Endothelial cell of umbilical vein (primary cell): Measurements from ENCODE around the gene CPT2. TPM values are rescaled to one million over a fixed set of nuclear protein-coding genes. Genes with fewer than 3 reads are reported as not detected.

Experiments
- BruUV-seq: library from RNA; stranded (reverse); fragments of 400-500 nt; replicated peaks from 2 replicates; lab custom pipeline; 2021; lab: Mats Ljungman, UMichigan
- CTCF ChIA-PET: fragments of 300-600, 350-600 bp; sonication (Branson Sonifier 250); formaldehyde crosslinking; loops from one replicate; lab custom pipeline; 2021; ENCODE audit warnings: antibody characterized with exemption, inconsistent platforms; lab: Charles Lee
- POLR2A ChIA-PET: fragments of 300-600, 350-600 bp; sonication (Branson Sonifier 250); formaldehyde crosslinking; loops from one replicate; lab custom pipeline; 2021; ENCODE audit warnings: antibody characterized with exemption, inconsistent platforms; lab: Charles Lee
- DNase-seq: peaks from one replicate; pipeline ENCODE4 v3.0.0-alpha.2; 2011; ENCODE audit warnings: low read depth, low spot score
- FAIRE-seq: peaks from 2 replicates; lab custom pipeline; 2011; peaks lifted over from hg19 to GRCh38; lab: Jason Lieb, UNC
- H2AFZ ChIP-seq: 2 replicates; pipeline ENCODE4 v1.6.0; 2012; ENCODE audit warnings: low read depth, low read length, control low read depth, inconsistent platforms
- H3K27ac ChIP-seq: 2 replicates; pipeline ENCODE4 v1.5.1; 2011; ENCODE audit warnings: low read depth, mild to moderate bottlenecking, control low read depth, low read length, moderate library complexity; ENCODE audit not compliant: insufficient read depth
- H3K27me3 ChIP-seq, 2 experiments: 2 replicates each; pipeline versions ENCODE4 v1.6.0 to v1.6.1; 2011; ENCODE audit warnings: low read length in 2 of 2, mixed read lengths in 1 of 2; ENCODE audit not compliant: control insufficient read depth in 2 of 2, insufficient read depth in 2 of 2
- H3K36me3 ChIP-seq, 2 experiments: 2 replicates in 1 of 2; 3 replicates in 1 of 2; pipeline ENCODE4 v1.5.1; 2011; ENCODE audit warnings: low read length in 2 of 2, mild to moderate bottlenecking in 1 of 2, moderate library complexity in 1 of 2; ENCODE audit not compliant: control insufficient read depth in 2 of 2, insufficient read depth in 2 of 2; ENCODE audit errors: extremely low read depth in 1 of 2
- H3K4me1 ChIP-seq: 3 replicates; pipeline ENCODE4 v1.5.1; 2011; ENCODE audit warnings: mild to moderate bottlenecking, low read length; ENCODE audit not compliant: control insufficient read depth, insufficient read depth; ENCODE audit errors: extremely low read depth
- H3K4me2 ChIP-seq: 2 replicates; pipeline ENCODE4 v1.6.1; 2011; ENCODE audit warnings: low read length, control low read depth, mixed read lengths; ENCODE audit not compliant: insufficient read depth
- H3K4me3 ChIP-seq, 3 experiments: fragments of 200-600 bp in 1 of 3; sonication (generic), shearing (Covaris generic) in 1 of 3; replicated peaks in 1 of 3; 2 replicates each; pipeline ENCODE4 v1.5.1; 2011 to 2016; ENCODE audit warnings: control low read depth in 3 of 3, low read length in 3 of 3, mild to moderate bottlenecking in 2 of 3, inconsistent platforms in 1 of 3, low read depth in 1 of 3, moderate library complexity in 1 of 3; ENCODE audit not compliant: insufficient read depth in 1 of 3
- H3K79me2 ChIP-seq: 2 replicates; pipeline ENCODE4 v1.6.0; 2012; ENCODE audit warnings: low read length, inconsistent platforms; ENCODE audit not compliant: control insufficient read depth, insufficient read depth
- H3K9ac ChIP-seq: replicated peaks from 2 replicates; pipeline ENCODE3; 2011; ENCODE audit warnings: low read length, control low read depth; ENCODE audit not compliant: insufficient read depth; ENCODE audit errors: extremely low read depth
- H3K9me1 ChIP-seq: replicated peaks from 3 replicates; pipeline ENCODE4 v1.6.0; 2011; ENCODE audit warnings: mild to moderate bottlenecking, low read length; ENCODE audit not compliant: control insufficient read depth, insufficient read depth; ENCODE audit errors: extremely low read depth
- H3K9me3 ChIP-seq: replicated peaks from 2 replicates; pipeline ENCODE4 v1.5.1; 2012; ENCODE audit warnings: low read length, inconsistent platforms; ENCODE audit not compliant: control insufficient read depth, insufficient read depth
- H4K20me1 ChIP-seq: replicated peaks from 2 replicates; pipeline ENCODE3; 2011; ENCODE audit warnings: mild to moderate bottlenecking, low read length; ENCODE audit not compliant: control insufficient read depth, insufficient read depth; ENCODE audit errors: extremely low read depth
- EZH2 ChIP-seq: IDR thresholded peaks from 2 replicates; pipeline ENCODE4 v1.6.1; 2012; ENCODE audit warnings: borderline replicate concordance, low read depth, mild to moderate bottlenecking, moderate library complexity, low read length, inconsistent platforms; ENCODE audit not compliant: severe bottlenecking
- GATA2 ChIP-seq: IDR thresholded peaks from 2 replicates; pipeline ENCODE4 v1.7.0; 2011; ENCODE audit warnings: low read depth, mild to moderate bottlenecking, moderate library complexity, mixed read lengths, low read length; ENCODE audit not compliant: insufficient read length, insufficient read depth
- JUN ChIP-seq: IDR thresholded peaks from 2 replicates; pipeline ENCODE4 v1.6.1; 2011; ENCODE audit warnings: borderline replicate concordance, low read depth; ENCODE audit not compliant: insufficient read length, insufficient read depth
- POLR2AphosphoS5 ChIP-seq: IDR thresholded peaks from 2 replicates; pipeline ENCODE4 v1.6.1; 2012; ENCODE audit warnings: low read depth, mild to moderate bottlenecking, control low read depth, low read length, moderate library complexity; ENCODE audit not compliant: insufficient read depth
- dilution Hi-C: fragments of 300-500 bp; cut with MboI; formaldehyde crosslinking; loops from one replicate; pipeline ENCODE4 v1.15.0; 2019; ENCODE audit warnings: low sequenced_read_pairs; ENCODE audit not compliant: extremely low pct_ligation_motif_present
- intact Hi-C: fragments of 100-400 bp; cut with micrococcal nuclease; formaldehyde crosslinking; loops from one replicate; pipeline ENCODE4 v1.10.0; 2022
- polyA plus RNA-seq, 4 experiments: library from polyadenylated mRNA; depleted of rRNA in 3 of 4; stranded (reverse) in 3 of 4; unstranded in 1 of 4; fragments of >200 nt; gene quantifications; 2 replicates each; pipeline versions ENCODE4 v1.2.1 to v1.2.3, GENCODE V29; 2011 to 2012; ENCODE audit warnings: missing spikeins in 1 of 4
- total RNA-seq: library from RNA; stranded (reverse); gene quantifications from 2 replicates; pipeline ENCODE4 v1.2.3, GENCODE V29; 2021
- TF ChIP-seq, protein P1 (sequence below), 2 donors: IDR thresholded peaks; 1 replicate in 1 of 2; 2 replicates in 1 of 2; pipeline ENCODE4 v1.5.1; 2011; ENCODE audit warnings: low read length in 2 of 2, mild to moderate bottlenecking in 2 of 2, moderate library complexity in 2 of 2, control low read depth in 1 of 2, inconsistent platforms in 1 of 2, low read depth in 1 of 2; ENCODE audit not compliant: insufficient read depth in 1 of 2; ENCODE audit errors: extremely low read depth in 1 of 2

Gene CPT2
- total and polyA plus RNA-seq, 2 donors (not counting 3 experiments of a cell fraction or from before 2014, with no cell fraction given), result 10.6 to 11.6 TPM

GRCh38 chr1:53259932-53260331 lies 63.3 kb downstream of the CPT2 start:
- dilution Hi-C loops (no loop called here), intact Hi-C loops (no loop called here)
- Histone ChIP-seq H3K9ac (no peak overlapping the region), H3K4me1 (no peaks in the 10 kb centered on the region), H3K27ac (no peak overlapping the region), H3K9me1 (no peaks in the 10 kb centered on the region), H4K20me1 (no peaks in the 10 kb centered on the region), H3K27me3 (no peaks in the 10 kb centered on the region), H3K4me2 (no peak overlapping the region), H3K36me3 (peaks cover 13 to 21% of the 10 kb centered on the region in 2 experiments), H3K9me3 (no peaks in the 10 kb centered on the region), H3K4me3 (no peak overlapping the region), H2AFZ (no peak overlapping the region), H3K79me2 (no peaks in the 10 kb centered on the region)
- CTCF ChIA-PET, result no interaction called here
- no peak for FAIRE-seq
- no TSS peak for BruUV-seq
- DNase-seq, result no peak
- POLR2A ChIA-PET, result interaction anchor here (0.5 kb wide), 1 partner anchor 57 kb away, joined by 4 read pairs; no protein-coding TSS in a partner anchor
- TF ChIP-seq, protein P1, sequence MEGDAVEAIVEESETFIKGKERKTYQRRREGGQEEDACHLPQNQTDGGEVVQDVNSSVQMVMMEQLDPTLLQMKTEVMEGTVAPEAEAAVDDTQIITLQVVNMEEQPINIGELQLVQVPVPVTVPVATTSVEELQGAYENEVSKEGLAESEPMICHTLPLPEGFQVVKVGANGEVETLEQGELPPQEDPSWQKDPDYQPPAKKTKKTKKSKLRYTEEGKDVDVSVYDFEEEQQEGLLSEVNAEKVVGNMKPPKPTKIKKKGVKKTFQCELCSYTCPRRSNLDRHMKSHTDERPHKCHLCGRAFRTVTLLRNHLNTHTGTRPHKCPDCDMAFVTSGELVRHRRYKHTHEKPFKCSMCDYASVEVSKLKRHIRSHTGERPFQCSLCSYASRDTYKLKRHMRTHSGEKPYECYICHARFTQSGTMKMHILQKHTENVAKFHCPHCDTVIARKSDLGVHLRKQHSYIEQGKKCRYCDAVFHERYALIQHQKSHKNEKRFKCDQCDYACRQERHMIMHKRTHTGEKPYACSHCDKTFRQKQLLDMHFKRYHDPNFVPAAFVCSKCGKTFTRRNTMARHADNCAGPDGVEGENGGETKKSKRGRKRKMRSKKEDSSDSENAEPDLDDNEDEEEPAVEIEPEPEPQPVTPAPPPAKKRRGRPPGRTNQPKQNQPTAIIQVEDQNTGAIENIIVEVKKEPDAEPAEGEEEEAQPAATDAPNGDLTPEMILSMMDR (IDR thresholded peaks at IDR 0.05; ENCODE audit: extremely low read depth in 1 of 2, insufficient read depth in 1 of 2, low read depth in 1 of 2, low read length in 2 of 2), result no peak
- TF ChIP-seq GATA2 (no peak), EZH2 (no peak), JUN (no peak), POLR2AphosphoS5 (no peak)
